GDM1 (cell line): ENCODE data around the gene CPEB4.
A peak's percentile ranks its signal among the peaks of the same experiment; 100 is the strongest.

Experiments used
- DNase-seq: peaks from one replicate; lab custom pipeline; 2025; lab: John Stamatoyannopoulos, UW

The CPEB4 gene

GRCh38 chr5:173859408-173860159 lies 28.6 kb upstream of the CPEB4 start:
- DNase-seq: no peak

- no peak for DNase-seq
These were observed 26.1 kb upstream of the CPEB4 start for GRCh38 chr5:173862047-173862477.

- no peak for DNase-seq
These were observed 24.8 kb upstream of the CPEB4 start for GRCh38 chr5:173863359-173863758.

- no peak for DNase-seq
These were observed 23.8 kb upstream of the CPEB4 start for GRCh38 chr5:173864126-173865050.

GRCh38 chr5:173866243-173866857 lies 21.8 kb upstream of the CPEB4 start:
- DNase-seq: no peak

GRCh38 chr5:173866858-173867679 lies 21.1 kb upstream of the CPEB4 start:
- DNase-seq: no peak

DNA sequence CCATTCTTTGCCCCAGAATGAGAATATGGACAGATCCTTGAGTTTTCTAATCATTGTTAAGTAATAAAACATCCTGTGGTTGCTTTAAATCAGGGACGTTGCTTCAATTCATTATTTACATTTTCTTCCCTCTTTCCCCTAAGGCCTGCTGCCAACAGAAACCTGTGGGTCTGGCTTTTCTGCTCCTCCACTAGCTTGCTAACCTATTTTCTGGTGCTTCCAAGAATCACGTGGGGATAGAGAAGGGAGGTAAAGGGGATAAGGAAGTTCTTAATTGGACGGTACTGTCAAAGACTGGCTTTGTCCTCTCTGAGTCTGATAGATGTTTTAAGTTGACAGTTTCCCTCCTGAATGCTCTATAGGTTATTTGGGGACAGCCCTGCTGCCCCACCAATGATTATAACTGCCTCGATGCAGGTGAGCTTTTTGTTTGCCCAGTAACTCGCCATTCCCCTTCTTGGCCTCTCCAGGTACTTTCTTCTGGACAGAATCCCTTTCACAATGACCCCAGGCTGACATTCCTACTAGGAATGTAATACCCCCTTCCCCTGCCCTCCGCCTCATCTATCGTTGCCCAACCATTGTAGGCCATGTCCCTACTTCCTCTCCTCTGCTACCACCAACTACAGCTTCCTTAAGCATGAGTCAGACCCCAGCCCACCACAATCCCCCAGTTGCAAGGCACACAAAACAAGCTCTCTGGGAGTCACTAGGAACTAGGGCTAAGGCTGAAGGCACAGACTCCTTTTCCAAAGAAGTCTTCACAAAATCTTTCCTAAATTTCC lies 19.9 kb upstream of the CPEB4 start:
- DNase-seq: peak; percentile 17

DNA sequence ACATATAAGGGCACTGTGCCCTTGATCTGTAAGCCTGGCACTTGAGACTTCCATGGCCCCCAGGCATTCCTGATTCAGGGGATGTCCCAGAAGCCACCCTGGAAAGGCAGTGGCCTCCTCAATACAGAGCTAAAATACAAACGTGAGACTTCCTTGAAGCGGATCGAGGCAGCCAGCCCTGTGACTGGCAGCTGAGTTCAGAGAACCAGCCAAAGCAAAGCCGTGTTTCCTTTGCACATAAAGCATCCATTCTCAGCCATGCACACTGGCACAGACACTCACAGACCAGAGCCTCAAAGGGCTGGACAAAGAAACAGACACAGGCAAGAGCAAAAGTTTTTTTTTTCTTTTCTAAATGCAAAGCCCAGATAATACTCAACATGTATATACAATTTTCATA lies 18.8 kb upstream of the CPEB4 start:
- no peak for DNase-seq

DNA sequence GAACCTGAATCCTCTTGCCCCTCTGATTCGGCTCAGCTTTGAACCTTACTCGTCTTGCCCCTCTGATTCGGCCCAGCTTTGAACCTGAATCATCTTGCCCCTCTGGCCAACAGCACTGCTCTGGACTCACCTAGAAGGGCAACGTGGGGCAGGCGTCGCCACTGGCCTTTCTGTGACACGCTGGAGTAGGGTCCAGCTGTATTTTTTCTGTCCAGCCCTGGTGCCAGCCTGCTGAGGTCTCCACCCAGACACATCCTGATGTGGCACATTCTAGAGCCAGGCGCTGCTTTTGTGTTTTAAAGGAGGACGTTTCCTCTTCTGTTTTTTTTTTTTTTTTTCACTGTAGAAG lies 15.2 kb upstream of the CPEB4 start:
- no peak for DNase-seq

DNA sequence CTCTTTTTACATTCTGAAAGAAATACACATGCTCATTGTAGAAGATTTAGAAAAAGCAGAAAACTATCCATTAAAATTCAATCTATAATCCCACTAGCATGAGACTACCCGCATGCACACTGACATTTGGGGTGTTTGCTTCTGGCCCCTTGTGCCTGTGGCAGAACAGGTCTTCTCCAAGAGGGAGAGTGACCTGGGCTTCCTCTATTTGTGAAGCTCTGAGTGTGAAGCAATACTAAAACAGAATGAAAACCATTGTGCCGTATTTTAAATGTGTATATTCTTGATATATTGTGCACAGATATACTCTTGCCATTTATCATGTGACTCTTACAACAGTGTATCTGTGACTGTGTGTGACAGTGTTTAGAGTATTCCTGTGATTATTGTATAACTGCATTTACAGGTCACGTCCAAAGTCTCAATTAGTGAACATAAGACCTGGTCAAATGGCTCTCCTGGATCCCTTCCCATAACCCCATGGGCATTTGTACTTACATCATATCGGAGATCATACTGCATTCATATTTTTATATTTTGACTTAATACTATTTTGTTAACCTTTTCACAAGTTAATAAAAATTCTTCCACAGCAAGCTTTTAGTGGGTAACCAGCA lies 14.7 kb upstream of the CPEB4 start:
- DNase-seq: no peak

DNA sequence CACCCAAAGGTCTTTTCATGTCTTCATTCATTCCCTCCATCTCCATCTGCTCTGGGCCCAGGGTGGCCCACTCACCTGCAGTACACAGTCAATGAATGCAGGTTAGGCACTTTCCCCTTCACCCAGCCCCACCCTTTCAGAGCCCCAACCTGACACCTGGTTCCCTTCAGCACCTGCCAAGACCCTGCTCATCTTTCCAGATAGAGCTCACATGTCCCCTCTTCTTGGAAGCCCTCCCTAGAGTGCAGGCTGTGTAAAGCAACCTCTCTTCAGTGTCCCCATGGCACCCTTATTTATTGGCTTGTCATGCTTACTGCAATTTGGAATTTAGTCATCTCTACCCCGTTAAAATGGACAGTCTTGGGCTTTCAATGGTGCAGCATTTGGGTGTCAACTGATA lies 13.0 kb upstream of the CPEB4 start:
- no peak for DNase-seq

GRCh38 chr5:173878224-173878967 lies 9.8 kb upstream of the CPEB4 start:
- no peak for DNase-seq

- DNase-seq: no peak
These were observed 7.7 kb upstream of the CPEB4 start for GRCh38 chr5:173880306-173880985.

DNA sequence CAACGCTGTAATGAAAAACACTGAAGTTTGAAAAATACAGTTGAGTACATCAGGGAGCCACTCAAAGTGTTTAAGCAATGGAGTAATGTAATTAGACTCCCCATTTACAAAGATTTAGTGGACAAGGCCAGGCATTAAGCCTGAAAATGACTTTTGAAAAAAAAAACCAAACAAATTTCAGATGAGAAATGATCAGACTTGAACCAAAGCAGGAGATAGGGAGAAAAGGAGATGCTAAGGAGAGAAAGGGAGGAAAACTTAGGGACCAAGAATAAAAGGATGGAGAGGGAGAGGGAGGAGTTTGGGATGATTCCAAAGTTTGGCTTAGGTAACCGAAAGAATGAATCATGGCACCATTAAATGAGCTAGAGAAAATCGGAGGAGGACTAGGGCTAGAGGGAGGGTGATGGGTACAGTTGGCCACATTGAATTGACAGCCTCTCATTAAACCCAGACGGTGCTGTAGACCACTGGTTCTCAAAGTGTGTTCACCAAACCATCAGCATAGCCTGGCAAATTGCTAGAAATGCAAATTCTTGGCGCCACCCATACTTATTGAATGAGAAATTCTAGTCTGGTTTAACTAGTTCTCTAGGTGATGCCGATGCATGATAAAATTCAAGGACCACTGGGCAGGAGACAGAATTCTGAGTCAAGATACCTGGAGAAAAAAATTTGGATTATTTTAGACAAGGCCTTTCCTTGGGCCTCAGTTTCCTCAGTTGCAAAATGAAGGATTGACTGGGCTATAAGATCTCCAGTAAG lies 6.2 kb upstream of the CPEB4 start:
- DNase-seq: no peak

DNA sequence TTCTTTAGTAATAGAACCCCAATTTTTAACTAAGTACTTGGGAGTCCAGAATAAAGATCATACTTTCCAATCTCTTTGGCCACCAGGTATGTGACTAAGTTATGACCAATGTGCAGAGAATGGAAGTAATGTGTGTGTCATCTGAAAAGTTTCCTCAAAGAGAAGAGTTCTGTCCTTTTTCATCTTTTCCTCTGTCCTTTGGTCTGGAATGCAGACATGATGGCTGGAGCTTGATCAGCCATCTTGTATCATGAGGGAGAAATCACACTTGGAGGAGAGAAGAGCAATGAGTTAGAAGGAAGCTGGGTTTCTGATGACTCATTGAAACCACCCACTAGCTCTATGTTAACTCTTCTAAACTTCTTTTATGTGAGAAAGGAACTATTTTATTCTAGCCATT lies 5.5 kb upstream of the CPEB4 start:
- no peak for DNase-seq

GRCh38 chr5:173883347-173883924 lies 4.7 kb upstream of the CPEB4 start:
- DNase-seq: no peak

DNA sequence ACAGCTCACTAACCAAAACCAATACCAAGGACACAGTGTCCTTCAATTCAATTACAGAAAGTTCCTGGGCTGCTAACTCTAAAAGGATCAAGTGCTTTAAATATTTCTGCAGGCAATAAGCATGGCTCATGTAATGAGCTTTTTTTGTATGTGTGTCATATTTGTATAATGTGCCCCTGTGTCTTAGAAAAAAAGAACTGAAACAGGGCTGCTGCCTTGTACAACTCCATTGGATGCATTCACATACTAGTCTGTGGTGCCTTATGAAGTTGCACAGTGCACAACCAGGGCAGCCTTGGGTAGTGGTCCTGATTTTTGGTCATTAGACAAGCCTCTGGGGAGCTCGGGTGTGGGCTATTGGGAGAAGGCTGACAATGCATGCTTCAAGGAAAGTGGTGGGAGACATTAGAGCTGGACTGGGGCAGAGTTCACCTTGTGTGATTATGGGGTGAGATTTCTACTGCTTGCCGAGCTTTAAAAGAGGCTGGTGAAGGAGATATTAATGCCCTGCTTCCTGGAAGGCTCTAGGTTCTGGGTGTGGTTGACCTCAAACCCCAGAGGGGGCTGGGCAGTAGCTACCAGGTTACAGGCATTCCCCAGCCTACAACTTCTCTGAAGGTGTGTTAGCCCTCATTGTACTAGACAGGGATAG lies 3.6 kb upstream of the CPEB4 start:
- peak; percentile 16 for DNase-seq

GRCh38 chr5:173885054-173885443 lies 3.1 kb upstream of the CPEB4 start:
- DNase-seq: no peak
